ENCODE results near the gene CENPP.

Gene CENPP

GRCh38 chr9:92325269-92325990 lies at the start of gene CENPP, which contains the start of gene NOL8:
CENPP (plus strand) TSS chr9:92325953.
NOL8 (minus strand) TSS chr9:92325350; CDS start chr9:92324161, 1,189 bp downstream.
- peak; percentile 77 for DNase-seq

GRCh38 chr9:92276331-92277032 lies 49.3 kb upstream of the CENPP start:
- DNase-seq, result no peak

- DNase-seq, result no peak
Observed at GRCh38 chr9:92278110-92278509, 47.6 kb upstream of the CENPP start.

- DNase-seq, result no peak
Observed at GRCh38 chr9:92279302-92279701, 46.5 kb upstream of the CENPP start.

- DNase-seq, result no peak
Observed at GRCh38 chr9:92289708-92290390, 35.9 kb upstream of the CENPP start.

- DNase-seq, result no peak
Observed at GRCh38 chr9:92290785-92291429, 34.8 kb upstream of the CENPP start.

GRCh38 chr9:92291577-92291976 lies 34.2 kb upstream of the CENPP start:
- no peak for DNase-seq

DNA sequence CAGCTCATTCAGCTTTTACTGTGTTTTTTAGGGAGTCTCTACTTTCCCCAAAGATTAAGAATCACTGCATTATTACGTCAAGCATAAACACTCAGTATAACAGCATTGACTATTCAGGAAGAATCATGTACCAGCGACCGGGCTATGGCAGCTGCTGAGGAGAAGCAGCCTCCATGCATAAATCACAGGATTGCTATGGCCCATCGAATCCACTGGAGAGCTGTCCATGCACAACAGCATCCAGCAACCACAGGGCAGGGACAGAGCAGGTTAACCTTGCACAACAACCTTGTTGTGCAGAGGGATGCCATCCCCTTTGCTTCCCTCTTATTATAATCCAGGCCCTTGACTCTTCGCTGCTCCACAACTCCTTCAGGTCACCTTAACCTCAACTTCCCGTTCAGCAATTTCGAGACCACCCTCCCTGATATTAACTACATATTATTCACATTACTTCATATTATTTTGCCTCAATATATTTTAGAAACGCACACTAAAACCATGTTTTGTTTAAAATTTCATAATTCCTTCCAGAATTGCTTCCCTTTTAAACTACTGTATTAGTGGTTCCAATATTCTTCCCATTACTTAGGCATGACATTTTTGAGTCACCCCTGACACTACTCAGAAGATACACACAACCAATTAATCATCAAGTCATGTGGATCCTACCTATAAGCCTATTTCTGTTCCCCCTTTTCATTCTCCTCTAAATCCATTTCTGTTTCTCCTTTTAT lies 33.2 kb upstream of the CENPP start:
- no peak for DNase-seq

DNA sequence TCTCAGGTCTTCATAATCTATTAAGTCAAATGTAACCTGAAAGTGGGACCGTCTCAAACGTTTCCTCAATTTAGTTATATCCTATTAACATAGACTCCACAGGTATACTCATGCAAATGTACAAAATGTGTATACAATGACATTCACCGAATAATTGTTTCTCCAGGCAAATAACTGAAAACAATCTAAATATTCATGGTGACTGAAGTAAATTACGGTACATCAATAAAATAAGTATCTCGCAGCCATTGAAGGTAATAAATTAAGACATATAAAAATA lies 32.7 kb upstream of the CENPP start:
- DNase-seq, result no peak

- peak; percentile 92 for DNase-seq
Observed at GRCh38 chr9:92293452-92294296, 32.1 kb upstream of the CENPP start, which contains the start of gene IARS1. IARS1 (minus strand) TSS chr9:92293697; CDS start chr9:92289419, 4,278 bp downstream.

DNA sequence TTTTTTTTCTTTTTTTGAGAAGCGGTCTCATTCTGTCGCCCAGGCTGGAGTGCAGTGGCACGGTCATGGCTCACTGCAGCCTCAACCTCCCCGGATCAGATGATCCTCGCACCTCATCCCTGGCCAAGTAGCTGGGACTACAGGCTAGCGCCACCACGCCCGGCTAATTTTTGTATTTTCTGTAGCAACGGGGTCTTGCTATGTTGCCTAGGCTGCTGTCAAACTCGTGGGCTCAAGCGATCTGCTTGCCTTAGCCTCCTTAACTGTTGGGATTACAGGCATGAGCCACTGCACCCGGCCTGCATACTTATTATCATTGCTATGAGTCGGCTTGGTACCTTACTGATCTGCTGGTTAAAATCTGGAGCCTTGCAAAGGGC lies 31.5 kb upstream of the CENPP start:
- no peak for DNase-seq

DNA sequence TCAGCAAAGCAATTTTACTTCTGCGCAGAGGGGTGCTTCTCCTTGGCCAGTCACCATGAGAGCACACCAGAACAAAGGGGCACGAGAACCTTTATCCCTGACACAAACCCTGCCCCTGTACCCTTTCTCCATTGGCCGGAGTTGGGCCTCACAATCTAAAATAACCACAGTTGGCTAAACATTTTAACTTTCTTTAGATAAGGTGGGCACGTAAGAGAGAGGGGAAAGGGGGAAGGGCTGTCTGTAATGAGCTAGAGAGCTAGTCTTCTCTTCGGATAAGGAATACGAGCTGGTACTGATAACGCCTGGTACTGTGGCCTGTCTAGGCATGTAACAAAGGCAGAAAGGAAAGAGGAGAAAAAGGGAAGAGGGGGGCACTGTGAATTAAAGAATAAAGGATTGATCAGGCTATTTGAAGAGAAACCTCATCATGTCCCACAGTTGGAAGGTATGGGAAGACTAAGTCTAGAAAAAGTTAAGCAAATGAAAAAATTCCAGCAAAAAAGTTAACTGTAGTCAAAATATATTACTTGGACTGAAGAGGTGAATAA lies 30.4 kb upstream of the CENPP start:
- no peak for DNase-seq

GRCh38 chr9:92295827-92296258 lies 29.9 kb upstream of the CENPP start:
- DNase-seq, result no peak

- DNase-seq, result no peak
Observed at GRCh38 chr9:92297611-92298010, 28.1 kb upstream of the CENPP start.

DNA sequence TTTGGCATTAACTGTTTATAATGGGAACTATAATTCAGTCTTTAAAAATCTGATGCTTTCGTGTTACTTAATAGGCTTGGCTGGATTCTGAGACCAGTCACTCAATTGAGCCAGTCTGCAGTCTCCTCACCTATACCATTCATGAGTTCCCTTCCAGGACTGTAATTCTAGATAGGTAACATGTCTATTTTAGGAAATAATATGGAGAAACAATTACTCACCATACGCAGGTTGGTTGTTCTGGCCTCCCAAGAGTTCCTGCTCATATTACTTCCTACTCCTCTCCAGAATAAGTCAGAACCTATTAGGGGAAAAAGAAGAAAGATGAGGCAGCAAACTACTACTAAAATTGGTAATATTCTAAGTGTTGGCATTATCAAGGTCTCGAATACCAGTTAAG lies 27.7 kb upstream of the CENPP start:
- no peak for DNase-seq

- no peak for DNase-seq
Observed at GRCh38 chr9:92299116-92299515, 26.6 kb upstream of the CENPP start.

GRCh38 chr9:92300936-92301335 lies 24.8 kb upstream of the CENPP start:
- DNase-seq, result no peak

- no peak for DNase-seq
Observed at GRCh38 chr9:92308893-92309292, 16.9 kb upstream of the CENPP start.

DNA sequence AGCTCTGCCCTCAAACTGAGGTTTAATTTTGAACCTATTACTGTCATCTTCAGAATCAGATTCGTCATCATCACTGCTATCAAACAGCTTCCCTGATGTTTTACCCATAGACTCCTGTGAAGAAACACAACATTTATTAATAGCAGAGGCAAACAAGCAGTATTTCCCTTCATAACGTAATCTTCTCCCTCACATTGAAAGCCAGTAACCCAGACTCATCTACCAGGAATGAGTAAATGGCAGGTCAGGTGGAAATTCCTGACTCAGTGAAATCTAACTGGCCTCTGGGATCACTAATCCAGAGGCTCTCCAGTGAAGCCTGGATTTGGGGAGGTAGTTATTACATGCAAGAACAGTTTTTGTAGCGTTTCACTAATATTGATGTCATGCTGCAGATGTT lies 15.2 kb upstream of the CENPP start:
- no peak for DNase-seq

- DNase-seq, result no peak
Observed at GRCh38 chr9:92312887-92313623, 12.7 kb upstream of the CENPP start.

DNA sequence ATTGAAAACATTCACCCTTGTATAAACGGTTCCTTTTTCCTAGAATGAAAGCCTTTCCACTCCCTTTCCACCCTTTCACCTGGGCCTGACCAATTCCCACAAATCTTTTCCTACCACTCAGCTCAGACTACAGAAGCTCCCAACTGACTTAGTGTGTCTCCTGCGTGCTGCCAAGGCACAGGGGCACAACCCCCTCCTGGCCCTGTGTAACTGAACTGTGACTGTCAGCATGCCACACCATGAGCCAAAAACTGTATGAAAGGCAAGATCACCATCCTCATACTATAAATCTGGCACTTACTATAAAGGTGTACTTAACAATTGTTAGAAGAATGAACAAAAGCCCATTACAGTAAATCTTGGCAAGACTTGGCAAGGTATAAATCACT lies 12.1 kb upstream of the CENPP start:
- no peak for DNase-seq
